Measurements from ENCODE around the gene PPP2R3C. TPM values are rescaled to one million over a fixed set of nuclear protein-coding genes. Genes with fewer than 3 reads are reported as not detected.

PPP2R3C gene
- total and polyA plus RNA-seq, 2 experiments from 2014 or later: 35.9 to 43.0 TPM

GRCh38 chr14:35117112-35117511, 4.7 kb downstream of the PPP2R3C start (continued):
- TF ChIP-seq, protein P1, sequence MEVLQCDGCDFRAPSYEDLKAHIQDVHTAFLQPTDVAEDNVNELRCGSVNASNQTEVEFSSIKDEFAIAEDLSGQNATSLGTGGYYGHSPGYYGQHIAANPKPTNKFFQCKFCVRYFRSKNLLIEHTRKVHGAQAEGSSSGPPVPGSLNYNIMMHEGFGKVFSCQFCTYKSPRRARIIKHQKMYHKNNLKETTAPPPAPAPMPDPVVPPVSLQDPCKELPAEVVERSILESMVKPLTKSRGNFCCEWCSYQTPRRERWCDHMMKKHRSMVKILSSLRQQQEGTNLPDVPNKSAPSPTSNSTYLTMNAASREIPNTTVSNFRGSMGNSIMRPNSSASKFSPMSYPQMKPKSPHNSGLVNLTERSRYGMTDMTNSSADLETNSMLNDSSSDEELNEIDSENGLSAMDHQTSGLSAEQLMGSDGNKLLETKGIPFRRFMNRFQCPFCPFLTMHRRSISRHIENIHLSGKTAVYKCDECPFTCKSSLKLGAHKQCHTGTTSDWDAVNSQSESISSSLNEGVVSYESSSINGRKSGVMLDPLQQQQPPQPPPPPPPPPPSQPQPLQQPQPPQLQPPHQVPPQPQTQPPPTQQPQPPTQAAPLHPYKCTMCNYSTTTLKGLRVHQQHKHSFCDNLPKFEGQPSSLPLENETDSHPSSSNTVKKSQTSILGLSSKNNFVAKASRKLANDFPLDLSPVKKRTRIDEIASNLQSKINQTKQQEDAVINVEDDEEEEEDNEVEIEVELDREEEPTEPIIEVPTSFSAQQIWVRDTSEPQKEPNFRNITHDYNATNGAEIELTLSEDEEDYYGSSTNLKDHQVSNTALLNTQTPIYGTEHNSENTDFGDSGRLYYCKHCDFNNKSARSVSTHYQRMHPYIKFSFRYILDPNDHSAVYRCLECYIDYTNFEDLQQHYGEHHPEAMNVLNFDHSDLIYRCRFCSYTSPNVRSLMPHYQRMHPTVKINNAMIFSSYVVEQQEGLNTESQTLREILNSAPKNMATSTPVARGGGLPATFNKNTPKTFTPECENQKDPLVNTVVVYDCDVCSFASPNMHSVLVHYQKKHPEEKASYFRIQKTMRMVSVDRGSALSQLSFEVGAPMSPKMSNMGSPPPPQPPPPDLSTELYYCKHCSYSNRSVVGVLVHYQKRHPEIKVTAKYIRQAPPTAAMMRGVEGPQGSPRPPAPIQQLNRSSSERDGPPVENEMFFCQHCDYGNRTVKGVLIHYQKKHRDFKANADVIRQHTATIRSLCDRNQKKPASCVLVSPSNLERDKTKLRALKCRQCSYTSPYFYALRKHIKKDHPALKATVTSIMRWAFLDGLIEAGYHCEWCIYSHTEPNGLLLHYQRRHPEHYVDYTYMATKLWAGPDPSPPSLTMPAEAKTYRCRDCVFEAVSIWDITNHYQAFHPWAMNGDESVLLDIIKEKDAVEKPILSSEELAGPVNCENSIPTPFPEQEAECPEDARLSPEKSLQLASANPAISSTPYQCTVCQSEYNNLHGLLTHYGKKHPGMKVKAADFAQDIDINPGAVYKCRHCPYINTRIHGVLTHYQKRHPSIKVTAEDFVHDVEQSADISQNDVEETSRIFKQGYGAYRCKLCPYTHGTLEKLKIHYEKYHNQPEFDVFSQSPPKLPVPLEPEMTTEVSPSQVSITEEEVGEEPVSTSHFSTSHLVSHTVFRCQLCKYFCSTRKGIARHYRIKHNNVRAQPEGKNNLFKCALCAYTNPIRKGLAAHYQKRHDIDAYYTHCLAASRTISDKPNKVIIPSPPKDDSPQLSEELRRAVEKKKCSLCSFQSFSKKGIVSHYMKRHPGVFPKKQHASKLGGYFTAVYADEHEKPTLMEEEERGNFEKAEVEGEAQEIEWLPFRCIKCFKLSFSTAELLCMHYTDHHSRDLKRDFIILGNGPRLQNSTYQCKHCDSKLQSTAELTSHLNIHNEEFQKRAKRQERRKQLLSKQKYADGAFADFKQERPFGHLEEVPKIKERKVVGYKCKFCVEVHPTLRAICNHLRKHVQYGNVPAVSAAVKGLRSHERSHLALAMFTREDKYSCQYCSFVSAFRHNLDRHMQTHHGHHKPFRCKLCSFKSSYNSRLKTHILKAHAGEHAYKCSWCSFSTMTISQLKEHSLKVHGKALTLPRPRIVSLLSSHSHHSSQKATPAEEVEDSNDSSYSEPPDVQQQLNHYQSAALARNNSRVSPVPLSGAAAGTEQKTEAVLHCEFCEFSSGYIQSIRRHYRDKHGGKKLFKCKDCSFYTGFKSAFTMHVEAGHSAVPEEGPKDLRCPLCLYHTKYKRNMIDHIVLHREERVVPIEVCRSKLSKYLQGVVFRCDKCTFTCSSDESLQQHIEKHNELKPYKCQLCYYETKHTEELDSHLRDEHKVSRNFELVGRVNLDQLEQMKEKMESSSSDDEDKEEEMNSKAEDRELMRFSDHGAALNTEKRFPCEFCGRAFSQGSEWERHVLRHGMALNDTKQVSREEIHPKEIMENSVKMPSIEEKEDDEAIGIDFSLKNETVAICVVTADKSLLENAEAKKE (CRISPR knock-in tag; IDR thresholded peaks at IDR 0.05): no peak
- no peak for TF ChIP-seq STAT1 (IDR thresholded peaks at IDR 0.05; ENCODE audit: unreplicated experiment)
- no peak for TF ChIP-seq ZNF331 (CRISPR knock-in tag; IDR thresholded peaks at IDR 0.05; ENCODE audit: low read depth)
- TF ChIP-seq NANOG (IDR thresholded peaks at IDR 0.05; ENCODE audit: borderline replicate concordance): no peak
- TF ChIP-seq CREB1 (CRISPR knock-in tag; IDR thresholded peaks at IDR 0.05; ENCODE audit: low read depth): no peak

DNA sequence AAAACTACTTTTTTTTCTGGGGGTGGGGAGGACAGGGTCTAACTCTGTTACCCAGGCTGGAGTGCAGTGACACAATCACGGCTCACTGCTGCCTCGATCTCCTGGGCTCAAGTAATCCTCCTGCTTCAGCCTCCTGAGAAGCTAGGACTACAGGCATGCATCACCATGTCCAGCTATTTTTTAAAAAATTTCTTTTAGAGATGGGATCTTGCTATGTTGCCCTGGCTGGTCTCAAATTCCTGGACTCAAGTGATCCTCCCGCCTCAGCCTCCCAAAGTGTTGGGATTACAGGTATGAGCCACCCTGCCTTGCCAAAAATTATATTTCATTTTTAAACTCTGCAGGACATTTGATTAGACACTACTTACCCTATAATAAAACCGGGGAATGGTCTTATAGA, 5.5 kb downstream of the PPP2R3C start:
- H4K20me1 ChIP-seq (replicated peaks; ENCODE audit: insufficient read depth): no peaks in the 10 kb centered on the region
- no peak for TF ChIP-seq EZH2phosphoT487 (IDR thresholded peaks at IDR 0.05; ENCODE audit: unreplicated experiment)
- TF ChIP-seq ETS1 (IDR thresholded peaks at IDR 0.05): no peak
- TF ChIP-seq EZH2 (IDR thresholded peaks at IDR 0.05; ENCODE audit: low read depth, unreplicated experiment): no peak
- TF ChIP-seq, protein P2, sequence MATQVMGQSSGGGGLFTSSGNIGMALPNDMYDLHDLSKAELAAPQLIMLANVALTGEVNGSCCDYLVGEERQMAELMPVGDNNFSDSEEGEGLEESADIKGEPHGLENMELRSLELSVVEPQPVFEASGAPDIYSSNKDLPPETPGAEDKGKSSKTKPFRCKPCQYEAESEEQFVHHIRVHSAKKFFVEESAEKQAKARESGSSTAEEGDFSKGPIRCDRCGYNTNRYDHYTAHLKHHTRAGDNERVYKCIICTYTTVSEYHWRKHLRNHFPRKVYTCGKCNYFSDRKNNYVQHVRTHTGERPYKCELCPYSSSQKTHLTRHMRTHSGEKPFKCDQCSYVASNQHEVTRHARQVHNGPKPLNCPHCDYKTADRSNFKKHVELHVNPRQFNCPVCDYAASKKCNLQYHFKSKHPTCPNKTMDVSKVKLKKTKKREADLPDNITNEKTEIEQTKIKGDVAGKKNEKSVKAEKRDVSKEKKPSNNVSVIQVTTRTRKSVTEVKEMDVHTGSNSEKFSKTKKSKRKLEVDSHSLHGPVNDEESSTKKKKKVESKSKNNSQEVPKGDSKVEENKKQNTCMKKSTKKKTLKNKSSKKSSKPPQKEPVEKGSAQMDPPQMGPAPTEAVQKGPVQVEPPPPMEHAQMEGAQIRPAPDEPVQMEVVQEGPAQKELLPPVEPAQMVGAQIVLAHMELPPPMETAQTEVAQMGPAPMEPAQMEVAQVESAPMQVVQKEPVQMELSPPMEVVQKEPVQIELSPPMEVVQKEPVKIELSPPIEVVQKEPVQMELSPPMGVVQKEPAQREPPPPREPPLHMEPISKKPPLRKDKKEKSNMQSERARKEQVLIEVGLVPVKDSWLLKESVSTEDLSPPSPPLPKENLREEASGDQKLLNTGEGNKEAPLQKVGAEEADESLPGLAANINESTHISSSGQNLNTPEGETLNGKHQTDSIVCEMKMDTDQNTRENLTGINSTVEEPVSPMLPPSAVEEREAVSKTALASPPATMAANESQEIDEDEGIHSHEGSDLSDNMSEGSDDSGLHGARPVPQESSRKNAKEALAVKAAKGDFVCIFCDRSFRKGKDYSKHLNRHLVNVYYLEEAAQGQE (IDR thresholded peaks at IDR 0.05; ENCODE audit: unreplicated experiment): no peak

More for the DNA sequence above, 5.5 kb downstream of the PPP2R3C start:
- Histone ChIP-seq H3K36me3 (ENCODE audit: insufficient read depth) (peaks cover 10% of the 10 kb centered on the region), H3K4me1 (ENCODE audit: insufficient read depth) (peaks cover 6% of the 10 kb centered on the region; the same call in 1 of the 2 replicates), H3F3A (replicated peaks; ENCODE audit: low read depth) (no peaks in the 10 kb centered on the region), H3K9me2 (ENCODE audit: insufficient read depth) (no peaks in the 10 kb centered on the region), H2AFZ (no peak overlapping the region), H3K4me3 (no peak overlapping the region), H3K27ac (ENCODE audit: low read depth) (no peak overlapping the region), H3K27me3 (ENCODE audit: insufficient read depth) (no peaks in the 10 kb centered on the region), H3K4me2 (no peak overlapping the region), H3K79me2 (replicated peaks; ENCODE audit: insufficient read depth) (0 out of 2 replicates have a peak, but pooled peaks cover 13% of the 10 kb centered on the region)
- peaks cover 41% of the 10 kb centered on the region for H3K36me3 Mint-ChIP-seq (ENCODE audit: low read depth)
- no peak overlapping the region for H3K27ac Mint-ChIP-seq
- H3K4me3 Mint-ChIP-seq: no peak overlapping the region
- peaks cover 15% of the 10 kb centered on the region for H3K4me1 Mint-ChIP-seq
- peaks cover 2% of the 10 kb centered on the region for H3K27me3 Mint-ChIP-seq (ENCODE audit: insufficient read depth, low read depth, poor library complexity)
- no peak for ATAC-seq
- no peak for DNase-seq (ENCODE audit: low spot score)
- H3K9me3 Mint-ChIP-seq: peaks cover 12% of the 10 kb centered on the region; the same call in 2 of the 3 replicates
